K562 (cell line): Measurements from ENCODE around the gene ATRX. TPM values are rescaled to one million over a fixed set of nuclear protein-coding genes. Genes with fewer than 3 reads are reported as not detected.
"Not testable (repeated sequence)": the region's sequence is repeated elsewhere in the genome, so short reads cannot be mapped to it uniquely, and the experiment has no call there.

Experiments
- ATAC-seq: fragments of 200-7000 bp; cut with Tn5 transposase; 3 replicates; pipeline ENCODE4 v1.9.1; 2020; ENCODE audit warnings: moderate library complexity
- BruUV-seq: library from RNA; stranded (reverse); fragments of 400-500 nt; replicated peaks from 2 replicates; lab custom pipeline; 2021; lab: Mats Ljungman, UMichigan
- CTCF ChIA-PET: fragments of 300-600 bp; formaldehyde crosslinking; extraction: SDS; loops from one replicate; lab custom pipeline; 2021; ENCODE audit warnings: low intra/inter-chr PET ratio; lab: Yijun Ruan, JAX
- POLR2A ChIA-PET: fragments of 300-600, 350-650 bp; sonication (Branson Sonifier 250); formaldehyde crosslinking; extraction: SDS; loops from one replicate; lab custom pipeline; 2021; ENCODE audit warnings: antibody characterized with exemption, inconsistent platforms; lab: Yijun Ruan, JAX
- DNase-seq, 4 experiments: peaks; one replicate each; pipeline versions ENCODE4 v3.0.0 to v3.0.0-alpha.2; 2011 to 2018; ENCODE audit warnings: low spot score in 3 of 4, mixed read lengths in 3 of 4; ENCODE audit errors: extremely low read depth in 1 of 4
- FAIRE-seq: peaks from 2 replicates; lab custom pipeline; 2011; peaks lifted over from hg19 to GRCh38; lab: Jason Lieb, UNC
- H2AFZ ChIP-seq: 2 replicates; pipeline ENCODE4 v1.6.0; 2011; ENCODE audit warnings: low read depth, low read length, control low read depth, inconsistent platforms
- H3K27ac ChIP-seq: fragments of 200-600 bp; 3 replicates; pipeline ENCODE4 v1.8.0; 2011; ENCODE audit warnings: low read depth, mild to moderate bottlenecking, control low read depth, inconsistent platforms, low read length, moderate library complexity, mixed read lengths; ENCODE audit errors: extremely low read depth
- H3K27me3 ChIP-seq, 2 experiments: fragments of 300-600 bp in 1 of 2; 2 replicates in 1 of 2; 3 replicates in 1 of 2; pipeline versions ENCODE4 v1.6.0 to v1.8.0; 2011; ENCODE audit warnings: inconsistent platforms in 2 of 2, low read length in 2 of 2, mild to moderate bottlenecking in 1 of 2, mixed read lengths in 1 of 2, moderate library complexity in 1 of 2; ENCODE audit not compliant: control insufficient read depth in 2 of 2, insufficient read depth in 2 of 2
- H3K36me3 ChIP-seq: fragments of 300-600 bp; 3 replicates; pipeline ENCODE4 v1.8.0; 2011; ENCODE audit warnings: mild to moderate bottlenecking, low read length, inconsistent platforms; ENCODE audit not compliant: control insufficient read depth, insufficient read depth
- H3K4me1 ChIP-seq, 2 experiments: fragments of 200-600 bp in 1 of 2; replicated peaks in 1 of 2; 2 replicates in 1 of 2; 3 replicates in 1 of 2; pipeline versions ENCODE4 v1.5.1 to v1.8.0; 2011; ENCODE audit warnings: inconsistent platforms in 2 of 2, low read length in 2 of 2, mild to moderate bottlenecking in 1 of 2, mixed read lengths in 1 of 2, moderate library complexity in 1 of 2; ENCODE audit not compliant: control insufficient read depth in 2 of 2, insufficient read depth in 2 of 2
- H3K4me2 ChIP-seq: 2 replicates; pipeline ENCODE4 v1.6.1; 2011; ENCODE audit warnings: low read length, control low read depth, inconsistent platforms, mixed read lengths; ENCODE audit not compliant: insufficient read depth
- H3K4me3 ChIP-seq: fragments of 200-600 bp; sonication (generic), shearing (Covaris generic); 2 replicates; pipeline ENCODE4 v1.5.1; 2016; ENCODE audit warnings: control low read depth, inconsistent platforms
- H3K79me2 ChIP-seq: fragments of 200-600 bp; 3 replicates; pipeline ENCODE4 v1.8.0; 2011; ENCODE audit warnings: low read length, inconsistent platforms; ENCODE audit not compliant: control insufficient read depth, insufficient read depth
- H3K9ac ChIP-seq, 2 experiments: 2 replicates each; pipeline versions ENCODE4 v1.6.0 to v1.6.1; 2011; ENCODE audit warnings: low read depth in 2 of 2, low read length in 2 of 2, control low read depth in 1 of 2, inconsistent platforms in 1 of 2, mild to moderate bottlenecking in 1 of 2, mixed read lengths in 1 of 2; ENCODE audit not compliant: insufficient read depth in 1 of 2
- H3K9me1 ChIP-seq: one replicate; pipeline ENCODE4 v1.6.0; 2011; ENCODE audit warnings: inconsistent platforms, mild to moderate bottlenecking, low read length, moderate library complexity; ENCODE audit not compliant: control insufficient read depth, insufficient read depth
- H3K9me3 ChIP-seq: replicated peaks from 2 replicates; pipeline ENCODE4 v1.5.1; 2011; ENCODE audit warnings: low read depth, low read length, inconsistent platforms; ENCODE audit not compliant: control insufficient read depth, insufficient read depth
- H4K20me1 ChIP-seq: replicated peaks from 2 replicates; pipeline ENCODE4 v1.6.1; 2011; ENCODE audit warnings: low read length, inconsistent platforms, mixed read lengths; ENCODE audit not compliant: control insufficient read depth, insufficient read depth
- RBFOX2 ChIP-seq: fragments of 200-400 bp; formaldehyde crosslinking; IDR thresholded peaks from 2 replicates; pipeline ENCODE4 v1.6.1; 2017; ENCODE audit warnings: low read depth, mild to moderate bottlenecking, low read length, moderate library complexity
- ZBTB8A ChIP-seq: fragments of 450-650 bp; IDR thresholded peaks from 2 replicates; pipeline ENCODE4 v1.6.1; 2018; ENCODE audit warnings: mild to moderate bottlenecking, moderate library complexity; ENCODE audit not compliant: partially characterized antibody
- ZNF146 ChIP-seq: IDR thresholded peaks from one replicate; pipeline ENCODE4 v1.6.1; 2018; ENCODE audit warnings: missing compliant biosample characterization; ENCODE audit not compliant: unreplicated experiment
- WGBS: fragments of 100-300 bp; shearing (Covaris generic); methylation state at CpG from one replicate; pipeline ENCODE4 v1.1.6; 2016; ENCODE audit warnings: low coverage, mixed read lengths; ENCODE audit not compliant: insufficient coverage; ENCODE audit errors: missing lambda C conversion rate; 5-methylcytosine and 5-hydroxymethylcytosine counted together
- in situ Hi-C: fragments of 300-500 bp; cut with MboI; formaldehyde crosslinking; loops from 4 replicates; pipeline ENCODE4 v1.15.0; 2018; ENCODE audit warnings: inconsistent platforms, mixed read lengths
- intact Hi-C: fragments of 100-400 bp; cut with micrococcal nuclease; formaldehyde crosslinking; loops from 2 replicates; pipeline ENCODE4 v1.14.2; 2022
- polyA plus RNA-seq, 8 experiments: library from polyadenylated mRNA; depleted of rRNA in 4 of 8; stranded (reverse) in 5 of 8; unstranded in 3 of 8; fragments of >200 nt; fragmentation: Nextera tagmentation in 2 of 8; fragmentation: Illumina TruSeq in 1 of 8; extraction: Ambion mirVana in 2 of 8; extraction: Trizol in 1 of 8; gene quantifications; 2 replicates each; pipeline versions ENCODE4 v1.2.1 to v1.2.3, GENCODE V29; 2011 to 2014; ENCODE audit warnings: inconsistent platforms in 1 of 8, missing spikeins in 1 of 8
- total RNA-seq, 7 experiments: library from RNA; depleted of rRNA in 6 of 7; stranded (reverse); fragments of >200 nt in 6 of 7; fragmentation: Illumina TruSeq in 2 of 7; extraction: Trizol in 2 of 7; gene quantifications; 2 replicates each; pipeline versions ENCODE4 v1.2.1 to v1.2.3, GENCODE V29; 2011 to 2021; ENCODE audit warnings: low replicate concordance in 1 of 7
- TF ChIP-seq, protein P1 (sequence below): sonication (generic); formaldehyde crosslinking; IDR thresholded peaks from 2 replicates; pipeline ENCODE4 v1.8.0; 2022; ENCODE audit warnings: missing genetic modification reagents, mild to moderate bottlenecking, moderate library complexity, borderline replicate concordance

ATRX gene
- total and polyA plus RNA-seq, 9 of the 15 experiments (the other 6 are each of a cell fraction or from before 2014, with no cell fraction given): 7.7 to 23.1 (median 20.2) TPM

DNA sequence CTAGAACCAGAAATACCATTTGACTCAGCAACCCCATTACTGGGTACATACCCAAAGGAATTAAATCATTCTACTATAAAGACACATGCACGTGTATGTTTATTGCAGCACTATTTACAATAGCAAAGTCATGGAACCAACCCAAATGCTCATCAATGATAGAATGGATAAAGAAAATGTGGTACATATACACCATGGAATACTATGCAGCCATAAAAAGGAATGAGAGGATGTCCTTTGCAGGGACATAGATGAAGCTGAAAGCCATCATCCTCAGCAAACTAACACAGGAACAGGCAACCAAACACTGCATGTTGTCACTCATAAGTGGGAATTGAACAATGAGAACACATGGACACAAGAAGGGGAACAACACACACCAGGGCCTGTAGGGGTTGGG lies 285.9 kb downstream of the ATRX start:
- H3K4me3 ChIP-seq, H3K4me1 ChIP-seq, H3K9me1 ChIP-seq, H3K79me2 ChIP-seq, POLR2A ChIA-PET, H2AFZ ChIP-seq, H3K4me2 ChIP-seq, ATAC-seq, BruUV-seq, DNase-seq, H3K27ac ChIP-seq, H3K9ac ChIP-seq, H3K9me3 ChIP-seq, H3K36me3 ChIP-seq, H3K27me3 ChIP-seq, intact Hi-C loops, H4K20me1 ChIP-seq, CTCF ChIA-PET, FAIRE-seq, in situ Hi-C loops: not testable (repeated sequence)
- 5% methylated on average over 1 of the region's 1 CpG for WGBS
- TF ChIP-seq ZNF146 (CRISPR knock-in tag): peak; percentile 6

- H3K79me2 ChIP-seq: no peaks in the 10 kb centered on the region
- H3K36me3 ChIP-seq: no peaks in the 10 kb centered on the region
- H3K4me3 ChIP-seq: no peak overlapping the region
- H3K4me1 ChIP-seq: peaks cover 0 to 7% of the 10 kb centered on the region in 2 experiments; a peak in 1 of 5 replicates
- no peaks in the 10 kb centered on the region for H3K27me3 ChIP-seq
- in situ Hi-C loops (no loop called here), intact Hi-C loops (no loop called here)
- no TSS peak for BruUV-seq
- ATAC-seq (peak; percentile 90), FAIRE-seq (peak; percentile 32), DNase-seq (peak; percentile 8 to 75 (median 12))
- peak overlapping the region; percentile 27; the same call in 1 of the 2 replicates for H3K4me2 ChIP-seq
- H4K20me1 ChIP-seq: no peaks in the 10 kb centered on the region
- no peaks in the 10 kb centered on the region for H3K9me1 ChIP-seq
- WGBS: 18% methylated on average over 5 of the region's 20 CpGs
- ChIA-PET POLR2A (no interaction called here), CTCF (no interaction called here)
- no peaks in the 10 kb centered on the region for H3K9me3 ChIP-seq
- H3K27ac ChIP-seq: peak overlapping the region; percentile 39; the same call in 1 of the 3 replicates
- peak overlapping the region in 1 of 2 experiments; percentile 58; a peak in 1 of 4 replicates for H3K9ac ChIP-seq
- peak overlapping the region; percentile 82 for H2AFZ ChIP-seq
- TF ChIP-seq, protein P1, sequence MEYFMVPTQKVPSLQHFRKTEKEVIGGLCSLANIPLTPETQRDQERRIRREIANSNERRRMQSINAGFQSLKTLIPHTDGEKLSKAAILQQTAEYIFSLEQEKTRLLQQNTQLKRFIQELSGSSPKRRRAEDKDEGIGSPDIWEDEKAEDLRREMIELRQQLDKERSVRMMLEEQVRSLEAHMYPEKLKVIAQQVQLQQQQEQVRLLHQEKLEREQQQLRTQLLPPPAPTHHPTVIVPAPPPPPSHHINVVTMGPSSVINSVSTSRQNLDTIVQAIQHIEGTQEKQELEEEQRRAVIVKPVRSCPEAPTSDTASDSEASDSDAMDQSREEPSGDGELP (CRISPR knock-in tag): peak; percentile 81
- TF ChIP-seq RBFOX2 (0 out of 2 replicates have a peak, but pooled peaks have one; percentile 14), ZBTB8A (no peak)
Measured at GRCh38 chrX:77493677-77494553, 292.1 kb downstream of the ATRX start.
